HUDEP-2 (cell line): ENCODE measurements around the gene CPD.
"Not testable (repeated sequence)": the region's sequence is repeated elsewhere in the genome, so short reads cannot be mapped to it uniquely, and the experiment has no call there.

ENCODE experiments used
- DNase-seq, 76 experiments: peaks; one replicate each; lab custom pipeline; 2025; ENCODE audit not compliant: unreplicated experiment in 76 of 76; lab: John Stamatoyannopoulos, UW

Gene CPD

DNA sequence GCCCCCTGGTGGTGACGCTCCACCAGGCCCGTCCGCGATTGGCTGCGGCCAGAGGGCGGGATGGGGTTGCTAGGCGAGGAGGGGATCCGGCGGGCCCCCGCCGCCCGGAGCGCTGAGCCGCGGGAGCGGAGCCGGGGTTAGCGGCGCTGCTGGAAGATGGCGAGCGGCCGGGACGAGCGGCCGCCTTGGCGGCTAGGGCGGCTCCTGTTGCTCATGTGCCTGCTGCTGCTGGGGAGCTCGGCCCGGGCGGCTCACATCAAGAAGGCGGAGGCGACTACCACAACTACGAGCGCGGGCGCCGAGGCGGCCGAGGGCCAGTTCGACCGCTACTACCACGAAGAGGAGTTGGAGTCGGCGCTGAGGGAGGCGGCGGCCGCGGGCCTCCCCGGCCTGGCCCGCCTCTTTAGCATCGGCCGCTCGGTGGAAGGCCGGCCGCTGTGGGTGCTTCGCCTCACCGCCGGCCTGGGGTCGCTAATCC lies at the start of gene CPD:
TSS of gene CPD (plus strand) at position 103 of the 478 bp plus-strand sequence. CDS start at position 157, 54 bp downstream.
- DNase-seq: peak in 75 of 76 experiments; percentile 35 to 97 (median 91)

- no peak for DNase-seq
Measured at GRCh38 chr17:30332057-30332542, 46.6 kb upstream of the CPD start.

DNA sequence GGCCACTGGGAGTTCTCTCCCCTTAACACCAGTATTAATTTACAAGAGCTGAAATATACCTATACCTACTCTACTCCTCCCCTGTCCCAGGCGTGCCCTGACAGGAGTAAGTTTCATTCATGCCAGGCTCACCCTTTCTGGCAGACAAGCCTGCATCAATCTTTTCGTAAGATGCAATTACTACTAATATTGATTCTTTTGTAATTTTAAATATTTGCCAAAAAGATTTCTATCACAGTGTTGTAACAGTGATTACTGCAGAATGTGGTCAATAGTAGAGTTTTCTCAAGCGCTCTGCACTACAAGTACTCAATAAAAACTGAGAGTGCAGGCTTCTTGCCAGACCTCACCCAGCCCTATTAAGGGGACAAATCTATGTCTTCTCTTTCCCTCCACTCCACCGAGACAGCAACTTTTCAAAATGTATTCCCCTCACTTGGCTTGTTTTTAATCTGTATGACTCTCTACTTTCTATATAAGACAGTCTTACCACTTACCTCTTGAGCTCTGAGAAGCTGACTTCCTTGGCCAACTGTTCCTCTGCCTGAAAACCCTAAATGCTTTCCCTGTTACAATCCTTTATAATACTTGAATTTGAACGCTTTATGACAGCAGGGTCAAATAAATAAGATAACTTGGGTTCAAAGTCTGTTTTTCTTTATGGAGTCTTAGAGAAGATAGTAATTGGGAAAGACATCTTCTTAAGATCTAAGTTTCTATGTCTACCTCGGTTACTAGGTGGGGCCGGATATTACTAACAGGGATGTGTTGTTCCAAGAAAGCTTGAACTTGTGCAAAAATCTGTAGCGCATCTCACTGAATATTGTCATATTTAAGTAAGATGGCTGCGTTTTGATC lies 45.0 kb upstream of the CPD start, which contains the start of gene TMIGD1:
TSS of gene TMIGD1 (minus strand) at position 555 of the 858 bp plus-strand sequence. CDS start 1,924 bp downstream, outside the sequence.
- DNase-seq: no peak

GRCh38 chr17:30334421-30334820 lies 44.3 kb upstream of the CPD start:
- DNase-seq: no peak

- DNase-seq: peak in 55 of 76 experiments; percentile 8 to 68 (median 38)
Measured at GRCh38 chr17:30336369-30337171, 42.2 kb upstream of the CPD start.

- DNase-seq: no peak
Measured at GRCh38 chr17:30337393-30337999, 41.2 kb upstream of the CPD start.

- DNase-seq: no peak
Measured at GRCh38 chr17:30339086-30339485, 39.6 kb upstream of the CPD start.

- DNase-seq: no peak
Measured at GRCh38 chr17:30340801-30341356, 37.8 kb upstream of the CPD start.

GRCh38 chr17:30341703-30342249 lies 37.0 kb upstream of the CPD start:
- DNase-seq: no peak

- DNase-seq: not testable (repeated sequence)
Measured at GRCh38 chr17:30343244-30343643, 35.5 kb upstream of the CPD start.

- no peak for DNase-seq
Measured at GRCh38 chr17:30343796-30344195, 34.9 kb upstream of the CPD start.

GRCh38 chr17:30344283-30345088 lies 34.2 kb upstream of the CPD start:
- peak in 1 of 76 experiments; percentile 1 for DNase-seq

GRCh38 chr17:30345089-30345433 lies 33.7 kb upstream of the CPD start:
- no peak for DNase-seq

DNA sequence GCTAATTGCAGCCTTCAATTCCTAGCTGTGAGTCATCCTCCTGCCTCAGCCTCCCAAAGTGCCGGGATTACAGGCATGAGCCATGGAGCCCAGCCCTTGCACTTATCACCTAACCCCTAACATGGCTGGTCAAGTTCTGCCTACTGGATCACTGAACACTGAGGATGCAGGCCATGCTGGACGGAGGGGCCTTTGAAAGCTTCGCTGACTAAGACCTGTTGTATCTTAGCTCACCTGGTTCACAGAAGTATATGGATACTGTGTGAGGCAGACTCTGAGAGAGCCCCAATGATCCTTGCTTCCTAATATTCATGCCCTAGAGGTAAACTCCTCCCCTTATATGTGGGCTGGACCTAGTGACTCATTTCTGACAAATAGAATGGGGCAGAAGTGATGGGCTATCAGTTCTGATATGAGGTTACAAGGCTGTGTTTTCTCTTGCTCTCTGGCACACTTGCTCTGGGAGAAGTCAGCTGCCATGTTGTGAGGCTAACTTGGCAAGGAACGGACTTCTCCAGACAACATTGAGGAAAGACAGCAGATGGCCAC lies 33.1 kb upstream of the CPD start:
- DNase-seq: peak in 2 of 76 experiments; percentile 14 to 23

DNA sequence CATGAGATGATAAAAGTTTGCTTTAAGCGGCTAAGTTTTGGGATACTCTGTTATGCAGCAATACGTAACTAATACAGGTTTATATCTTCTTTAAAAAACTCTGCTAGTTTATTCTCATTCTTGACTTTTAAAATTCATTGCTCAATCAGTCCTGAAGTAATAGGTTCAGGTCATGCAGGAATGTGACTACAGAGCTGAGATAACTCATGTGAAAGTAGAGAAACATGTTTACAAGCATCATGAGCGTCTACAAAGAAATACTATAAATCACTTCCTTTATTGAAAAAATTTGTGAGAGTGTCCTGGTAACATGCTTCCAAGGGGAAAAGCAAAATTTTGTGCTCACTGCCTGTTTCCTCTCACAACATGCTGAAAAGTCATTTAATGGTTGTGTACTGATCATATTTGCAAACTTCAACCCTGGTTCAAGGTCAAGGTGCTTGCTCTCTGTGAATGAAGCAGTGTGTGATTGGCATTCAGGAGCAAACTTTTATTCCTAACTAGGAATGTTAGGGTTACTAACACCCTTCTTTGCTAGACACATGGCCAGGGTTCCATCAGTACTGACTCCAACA lies 32.4 kb upstream of the CPD start:
- DNase-seq: no peak

- DNase-seq: no peak
Measured at GRCh38 chr17:30347488-30347887, 31.2 kb upstream of the CPD start.

- no peak for DNase-seq
Measured at GRCh38 chr17:30349252-30349651, 29.5 kb upstream of the CPD start.

GRCh38 chr17:30351263-30351662 lies 27.5 kb upstream of the CPD start:
- DNase-seq: not testable (repeated sequence)

- no peak for DNase-seq
Measured at GRCh38 chr17:30351735-30352134, 27.0 kb upstream of the CPD start.
